Femur (tissue), 1 donor: ENCODE data around the gene PPP1R1C.

Experiments
- DNase-seq: peaks from one replicate; pipeline ENCODE4 v3.0.0-alpha.2; 2017

The PPP1R1C gene

DNA sequence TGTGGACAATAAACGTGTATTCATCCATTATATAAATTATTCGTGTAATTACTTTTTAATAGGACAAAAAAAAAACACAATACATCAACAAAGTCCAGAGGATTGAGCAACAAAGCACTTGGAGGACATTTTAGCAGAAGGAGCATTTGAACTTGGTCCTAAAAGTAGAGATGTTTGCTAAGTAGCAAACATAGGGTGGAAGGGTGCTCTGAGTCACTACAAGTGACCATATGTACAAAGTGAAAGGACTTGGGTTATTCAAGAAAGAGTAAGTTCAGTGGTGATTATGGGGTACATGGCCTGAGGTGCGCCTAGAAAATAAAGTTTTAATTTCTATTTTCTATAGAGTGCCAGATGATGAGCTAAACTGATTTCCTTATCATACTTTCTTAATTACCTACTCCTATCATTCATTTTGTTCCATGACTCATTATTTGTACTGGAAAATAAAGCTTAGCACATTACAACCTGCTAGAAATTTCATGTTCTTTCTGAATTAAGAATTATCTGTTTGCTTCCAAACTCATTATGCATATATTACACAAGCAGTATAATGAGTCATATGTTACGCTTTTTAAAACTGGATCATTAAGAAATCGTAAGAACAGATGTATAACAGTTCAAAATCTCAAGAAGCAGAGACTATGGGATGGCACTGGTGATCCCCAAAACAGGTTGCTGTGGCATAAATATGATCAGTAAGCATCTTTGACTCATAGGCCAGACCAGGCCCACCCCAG, 13.1 kb upstream of the PPP1R1C start:
- no peak for DNase-seq

GRCh38 chr2:181973171-181973783, 12.4 kb upstream of the PPP1R1C start:
- no peak for DNase-seq

DNA sequence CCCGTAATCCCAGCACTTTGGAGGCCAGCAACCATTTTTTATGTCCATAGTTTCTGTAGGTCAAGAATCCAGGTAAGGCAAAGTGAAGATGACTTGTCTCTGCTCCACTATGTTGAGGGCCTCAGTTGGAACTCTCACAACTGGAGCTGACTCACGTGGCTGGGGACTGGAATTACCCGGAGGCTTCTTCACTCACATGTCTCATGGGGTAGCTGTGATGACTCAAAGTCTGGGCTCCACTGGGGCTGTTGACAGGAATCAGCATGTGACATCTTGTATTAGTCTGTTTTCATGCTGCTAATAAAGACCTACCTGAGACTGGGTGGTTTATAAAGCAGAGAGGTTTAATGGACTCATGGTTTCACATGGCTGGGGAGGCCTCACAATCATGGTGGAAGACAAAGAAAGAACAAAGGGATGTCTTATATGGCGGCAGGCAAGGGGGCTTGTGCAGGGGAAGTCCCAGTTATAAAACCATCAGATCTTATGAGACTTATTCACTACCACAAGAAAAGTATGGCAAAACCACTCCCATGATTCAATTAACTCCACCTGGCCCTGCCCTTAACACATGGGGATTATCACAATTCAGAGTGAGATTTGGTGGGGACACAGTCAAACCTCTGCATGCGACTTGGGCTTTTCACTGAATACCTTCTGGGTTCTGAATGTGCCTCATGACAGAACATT, 7.8 kb upstream of the PPP1R1C start:
- no peak for DNase-seq

DNA sequence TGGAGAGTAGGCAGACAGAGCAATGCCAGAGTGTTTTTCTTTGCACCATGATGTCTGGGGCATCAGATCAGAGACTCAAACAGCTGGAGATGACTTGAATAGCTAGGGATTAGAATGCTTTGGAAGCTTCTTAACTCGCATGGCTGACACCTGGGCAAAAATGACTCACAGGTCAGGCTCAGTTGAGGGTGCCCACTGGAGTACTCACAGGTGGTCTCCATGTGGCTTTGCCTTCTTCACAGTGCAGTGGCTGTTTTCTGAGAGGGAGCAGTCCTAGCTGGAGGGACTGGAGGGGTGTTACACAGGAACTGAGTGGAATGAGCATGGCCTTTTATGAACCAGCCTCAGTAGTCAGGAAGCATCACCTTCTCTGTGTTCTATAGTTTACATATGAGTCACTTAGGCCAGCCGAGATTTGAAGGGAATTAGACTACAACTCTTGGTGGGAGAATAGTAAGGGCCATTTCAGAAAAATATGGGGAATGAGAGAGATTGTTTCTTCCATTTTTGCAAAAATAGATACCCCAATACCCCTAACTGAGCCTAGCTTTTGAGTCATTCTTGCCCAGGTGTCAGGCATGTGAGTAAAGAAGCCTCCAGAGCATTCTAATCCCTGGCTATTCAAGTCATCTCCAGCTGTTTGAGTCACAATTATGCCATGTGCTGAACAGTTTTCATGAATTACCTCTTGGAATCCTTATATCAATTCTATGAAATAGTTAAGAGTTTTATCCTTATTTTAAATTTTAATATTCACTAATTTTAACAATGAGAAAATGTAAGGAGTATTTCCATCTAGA, 7.1 kb upstream of the PPP1R1C start:
- no peak for DNase-seq

GRCh38 chr2:181984060-181984459, 1.6 kb upstream of the PPP1R1C start:
- no peak for DNase-seq

DNA sequence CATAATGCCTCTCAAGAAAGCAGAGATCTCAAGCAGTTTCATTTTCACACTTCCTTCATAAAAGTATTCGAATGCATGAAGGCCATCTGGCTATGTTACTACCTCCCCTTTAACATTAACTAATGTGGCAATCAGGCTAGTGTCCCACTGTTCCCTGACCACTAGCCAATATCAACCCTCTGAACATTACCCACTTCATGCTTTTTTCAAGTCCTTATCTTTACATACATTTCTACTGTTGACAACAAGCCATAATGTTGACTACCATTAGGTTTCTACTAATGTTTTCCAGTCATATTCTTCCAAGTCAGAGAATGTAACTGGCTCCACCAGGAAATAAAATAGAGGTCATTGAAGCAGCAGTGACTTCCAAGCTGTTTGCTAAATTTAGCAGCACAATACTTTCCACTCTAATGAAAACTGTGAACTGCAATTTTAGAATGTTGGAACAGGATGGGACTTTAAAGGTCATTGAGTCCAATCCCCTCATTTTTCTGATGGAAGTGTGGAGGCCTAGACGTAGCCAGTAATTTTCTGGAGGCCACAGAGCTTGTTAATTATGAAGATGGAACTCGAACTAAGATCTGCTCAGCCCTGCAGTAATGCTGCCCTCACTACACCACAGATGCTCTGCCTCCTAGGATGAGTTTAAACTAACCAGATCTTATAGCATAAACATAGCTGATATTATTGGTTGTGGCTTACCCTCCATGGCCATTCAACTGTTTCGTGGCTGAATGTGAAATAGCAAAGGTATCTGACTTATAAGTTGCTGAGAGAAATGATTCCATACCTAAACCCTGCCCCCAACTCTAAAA, 630 bp upstream of the PPP1R1C start:
- DNase-seq = no peak

- no peak for DNase-seq
These were observed 2.7 kb downstream of the PPP1R1C start for GRCh38 chr2:181988154-181988924.

- no peak for DNase-seq
These were observed 3.4 kb downstream of the PPP1R1C start for GRCh38 chr2:181989099-181989498.

- no peak for DNase-seq
These were observed 5.7 kb downstream of the PPP1R1C start for GRCh38 chr2:181991171-181991885.

DNA sequence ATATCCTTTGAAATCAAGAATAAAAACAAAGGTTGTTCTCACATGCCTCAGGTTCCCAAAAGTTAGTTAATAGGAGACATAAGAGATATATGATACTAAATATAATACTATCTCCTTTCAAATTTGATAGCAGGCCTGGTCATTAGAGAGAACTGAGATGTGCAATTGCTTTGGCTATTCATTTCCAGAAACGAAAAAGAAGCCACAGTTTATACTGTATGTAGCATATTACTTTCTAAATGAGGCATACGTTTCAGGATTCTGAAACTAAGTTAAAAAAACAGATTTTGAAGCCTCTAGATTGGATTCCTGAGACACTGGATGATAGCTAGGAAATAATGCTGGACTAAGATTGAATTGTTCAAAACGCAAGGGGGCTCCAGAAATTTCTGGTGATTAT, 7.1 kb downstream of the PPP1R1C start:
- DNase-seq = no peak

DNA sequence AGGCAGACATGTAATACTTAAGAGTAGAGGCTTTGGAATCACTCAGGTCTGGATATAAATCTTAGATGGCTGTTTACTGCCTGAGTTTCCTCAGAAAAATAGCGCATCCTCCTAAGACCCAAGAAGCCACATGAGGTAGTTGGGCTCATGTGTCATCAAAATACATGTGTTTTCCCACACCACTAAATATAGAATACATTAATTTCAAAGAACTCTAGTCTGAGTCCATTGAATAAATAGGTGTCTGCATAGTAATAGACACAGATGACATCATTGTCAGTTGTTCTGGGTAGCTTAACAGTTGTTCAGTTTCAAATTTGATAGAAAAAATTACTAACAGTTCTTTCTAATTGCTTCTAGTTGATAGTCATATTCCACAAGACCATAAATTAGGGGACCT, 9.6 kb downstream of the PPP1R1C start:
- DNase-seq = no peak

GRCh38 chr2:181998041-181998835, 12.6 kb downstream of the PPP1R1C start:
- DNase-seq = no peak

GRCh38 chr2:181998891-181999654, 13.4 kb downstream of the PPP1R1C start:
- DNase-seq = no peak

- no peak for DNase-seq
These were observed 14.3 kb downstream of the PPP1R1C start for GRCh38 chr2:181999911-182000310.

DNA sequence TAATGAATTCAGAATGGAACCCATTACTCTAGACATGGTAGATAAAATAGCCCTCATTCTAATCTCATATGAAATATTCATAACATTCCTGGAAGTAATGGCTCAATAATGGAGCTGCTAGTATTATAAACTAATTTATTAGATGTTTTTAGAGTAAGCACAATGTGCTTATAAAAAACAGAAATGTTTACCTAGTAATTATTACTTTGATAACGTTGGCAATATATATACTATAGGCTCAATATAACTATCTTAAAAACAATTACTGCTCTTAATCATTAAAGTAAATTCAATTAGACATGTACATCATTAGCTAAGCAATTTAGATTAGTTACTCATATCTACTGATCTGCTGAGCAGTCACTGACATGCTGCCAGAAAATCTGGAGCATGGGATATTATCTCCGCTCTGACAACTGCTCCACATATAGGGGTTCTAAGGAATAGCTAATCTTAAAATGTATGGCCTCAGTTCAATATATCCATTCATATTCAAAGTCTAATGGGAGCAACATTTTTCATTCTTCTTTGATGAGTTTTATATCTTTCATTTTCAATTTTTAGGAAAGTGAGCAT, 19.4 kb downstream of the PPP1R1C start:
- DNase-seq = no peak

- DNase-seq = no peak
These were observed 21.1 kb downstream of the PPP1R1C start for GRCh38 chr2:182006595-182007341.

DNA sequence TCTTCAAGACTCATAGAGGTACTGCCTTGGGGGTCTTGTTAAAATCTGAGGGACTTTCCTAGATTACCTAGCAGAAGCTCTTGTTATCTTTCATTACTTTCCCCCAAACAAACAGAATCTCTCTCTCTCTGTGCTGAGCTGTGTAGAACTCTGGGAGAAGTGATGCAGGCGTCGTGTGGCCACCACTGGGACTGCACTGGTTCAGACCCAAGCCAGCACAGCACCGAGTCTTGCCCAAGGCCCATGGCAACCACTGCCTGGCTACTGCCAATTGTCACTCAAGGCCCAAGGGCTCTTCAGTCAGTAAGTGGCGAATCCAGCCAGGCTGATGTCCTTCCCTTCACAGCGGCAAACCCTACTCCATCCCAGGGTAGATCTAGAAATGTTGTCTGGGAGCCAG, 28.6 kb downstream of the PPP1R1C start:
- DNase-seq = no peak
